ENCODE measurements around the gene MTPN.
A peak's percentile ranks its signal among the peaks of the same experiment; 100 is the strongest.

MTPN gene

GRCh38 chr7:135981958-135982646 is 4.9 kb upstream of the MTPN start:
- no peak for DNase-seq

DNA sequence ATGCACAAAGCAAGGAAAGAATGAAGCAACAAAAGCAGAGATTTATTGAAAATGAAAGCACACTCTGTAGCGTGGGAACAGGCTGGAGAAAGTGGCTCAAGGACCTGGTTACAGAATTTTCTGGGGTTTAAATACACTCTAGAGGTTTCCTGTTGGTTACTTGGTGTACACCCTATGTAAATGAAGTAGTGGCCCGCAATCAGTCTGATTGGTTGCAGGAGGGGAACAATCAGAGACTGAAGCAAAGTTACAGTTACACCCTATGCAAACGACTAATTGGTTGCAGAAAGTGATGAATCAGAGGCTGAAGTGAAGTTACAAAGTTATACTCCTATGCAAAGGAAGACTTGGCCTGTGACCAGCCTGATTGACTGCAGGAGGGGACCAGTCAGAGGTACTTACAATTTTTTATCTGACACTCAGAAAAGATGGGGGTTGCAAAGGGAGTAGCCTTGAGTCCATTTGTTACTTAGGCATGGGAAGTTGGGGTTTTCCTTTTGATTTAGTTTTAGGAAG is 3.6 kb upstream of the MTPN start:
- peak; percentile 70 to 90 (median 81) for DNase-seq

DNA sequence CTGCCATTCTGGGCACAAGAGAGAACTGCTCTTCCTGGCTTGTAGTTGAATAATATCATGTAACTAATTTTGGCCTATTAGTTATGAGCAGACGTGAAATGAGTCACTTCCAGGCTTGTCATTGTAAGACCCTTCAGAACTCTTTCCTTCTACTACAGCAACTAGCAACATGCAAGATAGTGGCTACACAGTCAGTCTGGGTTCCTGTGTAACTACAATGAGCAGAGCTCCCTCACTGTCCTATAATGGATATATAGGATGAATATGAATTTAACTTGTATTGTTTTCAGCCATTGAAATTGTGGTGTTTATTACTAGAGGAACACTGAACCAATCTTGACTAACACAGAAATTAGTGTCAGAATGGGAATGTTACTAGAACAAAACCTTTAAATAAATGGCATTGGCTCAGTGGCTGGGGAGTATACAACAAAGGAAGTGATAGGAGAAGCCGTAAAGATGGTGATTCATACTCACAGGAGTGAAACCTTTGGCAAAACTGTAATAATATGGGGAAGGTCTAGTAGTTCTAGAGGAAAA is 2.9 kb upstream of the MTPN start:
- DNase-seq: peak; percentile 22 to 74 (median 64)

DNA sequence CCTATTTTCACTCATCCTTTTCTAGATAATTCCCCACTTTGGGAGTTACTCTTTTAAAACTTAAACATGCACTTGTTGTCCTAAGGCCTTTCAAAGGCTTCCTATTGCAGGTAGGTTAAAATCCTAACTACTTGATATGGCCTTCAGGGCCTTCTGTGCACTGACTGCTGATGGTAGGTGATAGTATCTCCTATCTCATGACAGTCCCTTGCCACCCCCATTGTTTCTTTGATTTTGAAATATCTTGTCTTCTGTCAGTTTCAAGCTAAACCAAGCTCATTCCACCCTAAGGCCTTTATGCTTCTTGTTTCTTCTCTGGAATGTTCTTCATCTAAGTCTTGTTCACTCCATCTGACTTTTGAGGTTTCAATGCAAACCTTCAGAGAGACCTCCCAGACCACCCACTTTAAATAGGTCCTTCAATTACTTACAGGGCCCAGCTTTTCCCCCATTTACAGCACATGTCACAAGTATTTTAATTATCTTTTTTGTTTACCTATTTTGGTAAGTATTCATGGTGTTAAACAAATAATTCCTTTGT is 2.4 kb upstream of the MTPN start:
- DNase-seq: peak in 3 of 4 experiments; percentile 27 to 43 (median 27)

DNA sequence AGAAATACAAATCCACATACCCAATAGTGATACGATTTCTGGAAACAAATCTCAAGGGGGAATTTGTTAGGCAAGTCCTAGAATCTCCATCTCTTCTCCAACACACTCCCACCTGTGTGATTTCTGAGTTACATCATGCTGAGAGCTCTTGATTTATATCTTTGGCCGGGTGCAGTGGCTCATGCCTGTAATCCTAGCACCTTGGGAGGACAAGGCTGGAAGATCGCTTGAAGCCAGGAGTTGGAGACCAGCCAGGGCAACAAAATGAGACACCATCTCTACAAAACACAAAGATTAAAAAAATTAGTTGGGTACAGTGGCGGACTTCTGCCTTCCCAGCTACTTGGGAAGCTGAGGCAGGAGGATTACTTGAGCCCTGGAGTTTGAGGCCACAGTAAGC is 1.5 kb upstream of the MTPN start:
- no peak for DNase-seq

DNA sequence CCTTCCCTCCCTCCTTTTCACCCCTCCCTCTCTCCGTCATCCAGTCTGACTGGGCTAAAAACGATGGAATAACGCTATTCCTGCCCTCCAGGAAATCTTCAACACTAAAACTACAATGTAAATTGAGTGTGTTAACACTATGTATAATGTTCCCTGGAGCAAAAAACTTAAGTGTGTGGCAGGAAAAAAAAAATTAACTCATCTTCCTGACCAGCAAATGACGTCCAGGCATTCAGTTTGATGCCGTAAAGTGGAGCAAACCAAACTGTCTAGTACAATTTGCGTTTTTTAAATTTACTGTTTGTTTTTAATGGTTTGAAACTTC is 545 bp upstream of the MTPN start:
- no peak for DNase-seq

GRCh38 chr7:135976312-135977006 is 700 bp downstream of the MTPN start:
- peak in 3 of 4 experiments; percentile 14 to 25 (median 22) for DNase-seq

DNA sequence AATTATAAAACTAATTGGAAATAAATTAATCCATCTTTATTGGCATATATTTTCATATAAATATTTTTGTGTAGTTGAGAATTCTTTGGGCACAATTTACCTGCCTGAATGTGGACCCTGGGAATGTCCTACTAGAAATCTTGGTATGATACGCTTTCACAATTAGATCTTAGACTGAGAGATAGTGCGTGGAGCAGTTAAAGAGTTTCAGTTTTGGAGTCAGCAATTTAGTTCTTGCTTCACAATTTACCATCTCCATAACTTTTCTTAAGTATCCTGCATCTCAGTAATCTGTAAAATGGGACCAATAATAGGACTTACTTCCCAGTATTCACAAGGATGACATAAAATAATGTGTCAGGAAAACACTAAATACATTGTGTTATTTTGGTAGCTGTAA is 2.0 kb downstream of the MTPN start:
- no peak for DNase-seq

- DNase-seq: no peak
These were observed 2.5 kb downstream of the MTPN start for GRCh38 chr7:135974667-135975066.

DNA sequence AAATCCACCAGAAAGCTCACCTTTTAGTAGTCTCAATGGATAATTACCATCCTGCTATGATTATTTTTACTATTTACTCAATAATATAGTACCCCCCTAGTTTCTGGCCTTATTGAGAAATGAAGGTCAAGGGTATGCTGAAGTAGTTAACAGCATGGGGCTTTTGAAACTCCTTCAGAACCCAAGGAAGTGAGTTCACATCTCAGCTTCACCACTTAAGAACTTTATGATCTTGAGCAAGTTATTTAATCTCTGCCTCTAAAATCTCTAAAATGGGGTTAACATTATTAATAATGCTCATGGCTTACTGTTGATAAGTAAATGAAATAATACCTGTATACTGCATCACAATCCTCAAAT is 5.8 kb downstream of the MTPN start:
- peak in 2 of 4 experiments; percentile 33 to 35 for DNase-seq

GRCh38 chr7:135970682-135971365 is 6.3 kb downstream of the MTPN start:
- peak in 3 of 4 experiments; percentile 49 to 66 (median 63) for DNase-seq

DNA sequence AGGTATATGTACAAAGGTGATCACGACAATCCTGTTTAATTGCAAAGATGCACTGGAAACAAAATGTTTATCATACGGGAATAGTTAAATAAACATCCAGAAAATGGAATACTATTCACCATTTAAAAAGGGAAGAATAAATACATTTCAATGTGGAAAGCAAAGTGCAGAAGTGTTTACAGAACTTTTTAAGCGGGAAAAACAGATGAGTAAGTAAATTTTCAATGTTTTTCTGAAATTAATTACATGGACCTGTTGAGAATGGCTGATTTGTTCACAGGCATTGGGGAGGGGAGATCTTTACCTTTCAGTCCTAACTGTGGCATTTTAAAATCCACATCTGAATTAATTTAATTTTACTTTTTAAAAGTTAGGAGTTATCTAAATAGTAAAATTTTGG is 7.1 kb downstream of the MTPN start:
- DNase-seq: no peak

GRCh38 chr7:135966341-135967043 is 10.7 kb downstream of the MTPN start:
- DNase-seq: no peak

GRCh38 chr7:135965602-135966001 is 11.6 kb downstream of the MTPN start:
- peak in 2 of 4 experiments; percentile 38 to 54 for DNase-seq

DNA sequence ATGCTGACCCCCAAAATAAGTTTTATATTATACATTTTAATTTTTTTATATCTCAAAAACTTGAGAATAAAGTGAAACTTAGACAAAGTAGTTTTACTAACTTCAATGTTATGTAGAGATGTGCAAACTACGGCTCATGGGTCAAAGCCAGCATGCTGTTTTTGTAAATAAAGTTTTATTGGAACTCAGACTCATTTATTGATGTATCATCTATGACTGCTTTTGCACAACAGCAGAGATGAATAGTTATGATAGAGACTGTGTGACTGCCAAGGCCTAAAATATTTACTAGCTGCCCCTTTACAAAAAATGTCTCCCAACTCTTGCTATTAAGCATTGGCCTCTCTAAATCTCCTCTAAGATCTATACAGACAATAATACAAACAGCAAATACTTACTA is 12.4 kb downstream of the MTPN start:
- no peak for DNase-seq

GRCh38 chr7:135964274-135964673 is 12.9 kb downstream of the MTPN start:
- DNase-seq: peak in 2 of 4 experiments; percentile 41 to 49

GRCh38 chr7:135962802-135963201 is 14.4 kb downstream of the MTPN start:
- DNase-seq: no peak

DNA sequence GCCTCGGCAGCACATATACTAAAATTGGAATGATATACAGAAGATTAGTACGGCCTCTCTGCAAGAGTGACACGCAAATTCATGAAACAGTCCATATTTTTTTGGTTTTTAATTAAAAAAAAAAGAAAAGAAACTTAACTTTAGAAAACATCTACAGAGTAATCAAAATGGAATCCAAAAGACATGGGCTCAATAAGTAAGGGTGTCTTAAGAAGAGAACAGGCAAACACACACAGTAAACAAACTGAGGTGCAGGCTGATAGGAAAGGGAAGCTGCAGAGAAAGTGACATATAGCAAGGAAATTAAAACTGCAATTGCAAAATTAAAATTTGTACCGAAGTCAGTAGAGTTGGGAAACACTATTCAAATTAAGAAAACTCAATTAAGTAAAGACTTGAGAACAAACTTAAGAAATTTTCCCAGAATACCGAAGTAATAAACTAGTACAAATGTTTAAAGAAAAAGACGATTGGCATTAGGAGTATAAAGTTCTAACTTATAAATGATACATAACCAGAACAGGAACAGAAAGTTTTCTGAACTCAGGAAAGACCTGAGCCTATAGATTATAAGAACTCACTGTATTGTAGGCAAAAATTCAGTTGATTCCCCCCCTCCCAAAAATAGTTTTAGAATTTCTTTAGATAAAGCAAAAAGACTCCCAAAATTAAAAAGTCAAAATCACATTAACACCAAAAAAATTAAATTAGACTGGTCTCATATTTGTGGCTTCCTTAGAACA is 16.3 kb downstream of the MTPN start:
- DNase-seq: peak in 2 of 4 experiments; percentile 20 to 24

DNA sequence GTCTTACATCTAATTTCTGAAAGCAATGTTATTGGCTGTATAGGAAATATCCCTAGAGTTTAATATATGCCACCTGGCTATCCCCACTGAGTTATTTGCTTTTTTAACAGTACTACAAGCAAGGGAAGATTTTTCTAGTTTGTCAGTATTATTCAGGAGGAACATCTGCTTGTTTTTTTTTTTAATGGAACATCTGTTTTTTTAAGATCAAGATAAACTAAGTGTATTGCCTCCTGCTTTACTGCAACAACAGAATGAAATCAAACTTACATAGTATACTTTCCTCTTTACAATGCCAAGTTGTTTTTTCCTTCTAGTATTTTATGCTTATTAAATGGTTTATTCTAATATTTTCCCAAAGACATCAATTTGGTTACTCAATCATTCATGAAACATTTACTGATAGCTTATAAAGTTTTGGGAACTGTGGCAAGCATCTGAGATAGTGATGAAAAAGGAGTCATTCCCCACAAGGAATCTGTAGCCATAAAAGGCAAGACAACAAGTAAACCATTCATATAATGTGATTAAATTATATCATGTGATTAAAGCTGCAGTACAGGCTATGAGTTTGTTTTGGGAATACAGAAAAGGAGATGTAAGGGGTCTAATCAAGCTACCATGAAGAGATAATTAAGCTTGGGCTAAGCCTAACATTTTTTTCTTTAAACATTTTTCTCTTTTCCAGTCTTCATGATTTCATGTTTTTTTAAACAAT is 17.4 kb downstream of the MTPN start:
- DNase-seq: no peak

- DNase-seq: no peak
These were observed 19.0 kb downstream of the MTPN start for GRCh38 chr7:135958173-135958572.

GRCh38 chr7:135957627-135958026 is 19.5 kb downstream of the MTPN start:
- no peak for DNase-seq
